GM18907 (cell line): ENCODE data around the gene DEPP1.
A peak's percentile ranks its signal among the peaks of the same experiment; 100 is the strongest.
"Not testable (repeated sequence)": the region's sequence is repeated elsewhere in the genome, so short reads cannot be mapped to it uniquely, and the experiment has no call there.

Experiments
- ATAC-seq: cut with Tn5 transposase; IDR thresholded peaks from one replicate; pipeline ENCODE4 v1.9.1; 2021; ENCODE audit warnings: mild to moderate bottlenecking, moderate library complexity; ENCODE audit not compliant: unreplicated experiment

The DEPP1 gene

GRCh38 chr10:44978570-44979280 lies at the start of gene DEPP1:
TSS of gene DEPP1 (minus strand) at chr10:44978809. CDS start at chr10:44978030, 779 bp downstream.
- ATAC-seq: peak; percentile 33

- ATAC-seq: no peak
These were observed 44.8 kb upstream of the DEPP1 start for GRCh38 chr10:45023426-45023825.

GRCh38 chr10:45015590-45015989 lies 37.0 kb upstream of the DEPP1 start:
- ATAC-seq: no peak

- ATAC-seq: not testable (repeated sequence)
These were observed 35.9 kb upstream of the DEPP1 start for GRCh38 chr10:45014557-45014956.

- peak; percentile 91 for ATAC-seq
These were observed 30.0 kb upstream of the DEPP1 start for GRCh38 chr10:45008524-45009161.

GRCh38 chr10:45006276-45007030 lies 27.8 kb upstream of the DEPP1 start:
- no peak for ATAC-seq

GRCh38 chr10:45005284-45005683 lies 26.7 kb upstream of the DEPP1 start:
- no peak for ATAC-seq

GRCh38 chr10:45004661-45005060 lies 26.1 kb upstream of the DEPP1 start:
- no peak for ATAC-seq

- ATAC-seq: no peak
These were observed 24.9 kb upstream of the DEPP1 start for GRCh38 chr10:45003432-45004000.

GRCh38 chr10:45001381-45002148 lies 23.0 kb upstream of the DEPP1 start:
- peak; percentile 83 for ATAC-seq

- peak; percentile 87 for ATAC-seq
These were observed 22.3 kb upstream of the DEPP1 start, which contains the start of gene ZNF22 for GRCh38 chr10:45000752-45001380. TSS of gene ZNF22 (plus strand) at chr10:45000923. CDS start at chr10:45003369, 2,446 bp downstream.

GRCh38 chr10:45000138-45000751 lies 21.6 kb upstream of the DEPP1 start:
- no peak for ATAC-seq

- no peak for ATAC-seq
These were observed 19.6 kb upstream of the DEPP1 start for GRCh38 chr10:44998146-44998631.

- no peak for ATAC-seq
These were observed 18.6 kb upstream of the DEPP1 start for GRCh38 chr10:44997105-44997748.

- no peak for ATAC-seq
These were observed 17.5 kb upstream of the DEPP1 start for GRCh38 chr10:44995914-44996669.

- ATAC-seq: no peak
These were observed 16.9 kb upstream of the DEPP1 start for GRCh38 chr10:44995581-44995913.

GRCh38 chr10:44994752-44995530 lies 16.3 kb upstream of the DEPP1 start:
- no peak for ATAC-seq
